Measurements from ENCODE around the gene KRTAP12-2. TPM values are rescaled to one million over a fixed set of nuclear protein-coding genes. Genes with fewer than 3 reads are reported as not detected.
A peak's percentile ranks its signal among the peaks of the same experiment; 100 is the strongest.

The KRTAP12-2 gene
- total RNA-seq, 4 donors from 2014 or later, result 17.5 TPM; not detected in 3

DNA sequence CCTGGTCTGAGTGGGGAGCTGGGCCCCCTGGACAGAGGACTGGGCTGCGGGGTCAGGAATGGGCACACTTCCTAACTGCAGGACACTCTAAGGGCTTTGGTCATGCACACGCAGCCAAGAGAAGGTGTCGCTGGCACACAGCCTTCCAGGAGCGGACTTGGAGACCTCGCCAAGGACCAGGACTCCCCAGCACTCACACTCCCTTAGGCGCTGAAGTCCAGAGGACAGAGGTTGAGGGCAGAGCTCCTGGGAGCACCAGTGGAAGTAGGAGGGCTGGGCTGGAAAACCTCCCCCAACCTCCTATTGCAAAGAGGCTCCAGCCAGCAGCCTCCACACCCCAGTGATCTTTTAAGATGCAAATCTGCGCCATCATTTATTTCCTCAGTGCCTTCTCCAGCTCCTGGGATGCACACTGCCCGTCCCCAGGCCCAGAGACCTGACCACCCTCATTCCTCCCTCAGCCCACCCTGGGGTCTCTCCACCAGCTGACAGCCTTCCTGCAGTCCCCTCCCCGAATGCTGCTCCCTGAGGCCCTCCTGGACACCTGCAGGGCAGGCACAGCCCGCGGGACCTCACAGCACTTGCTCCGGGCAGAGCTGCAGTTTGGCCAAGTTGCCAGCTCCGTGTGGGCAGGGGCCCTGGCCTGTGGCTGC is 41.6 kb upstream of the KRTAP12-2 start:
- intact Hi-C loops (cut with DNase I; ENCODE audit: low total_unique reads), result no loop called here

GRCh38 chr21:44706706-44707581 is 40.2 kb upstream of the KRTAP12-2 start:
- peak in 1 of 2 donors; percentile 79 for DNase-seq (ENCODE audit: low spot score in 2 of 2)
- WGBS, 2 donors, result 33 to 39% methylated on average over 35 to 43 of the region's 46 CpGs
- no peak for TF ChIP-seq POLR2A (IDR thresholded peaks at IDR 0.05)
- no peak for TF ChIP-seq CTCF (IDR thresholded peaks at IDR 0.05)
- intact Hi-C loops (cut with DNase I; ENCODE audit: low total_unique reads), result no loop called here
- H3K4me3 ChIP-seq (ENCODE audit: low read depth, poor library complexity, severe bottlenecking), result no peak overlapping the region

More for the DNA sequence above, 41.6 kb upstream of the KRTAP12-2 start:
- peak in 1 of 2 donors; percentile 48 for DNase-seq (ENCODE audit: low spot score in 2 of 2)
- WGBS, 2 donors, result 8 to 25% methylated on average over 13 of the region's 13 CpGs
- H3K4me3 ChIP-seq (ENCODE audit: low read depth, poor library complexity, severe bottlenecking), result no peak overlapping the region
- TF ChIP-seq CTCF (IDR thresholded peaks at IDR 0.05) (no peak), POLR2A (IDR thresholded peaks at IDR 0.05) (no peak)

DNA sequence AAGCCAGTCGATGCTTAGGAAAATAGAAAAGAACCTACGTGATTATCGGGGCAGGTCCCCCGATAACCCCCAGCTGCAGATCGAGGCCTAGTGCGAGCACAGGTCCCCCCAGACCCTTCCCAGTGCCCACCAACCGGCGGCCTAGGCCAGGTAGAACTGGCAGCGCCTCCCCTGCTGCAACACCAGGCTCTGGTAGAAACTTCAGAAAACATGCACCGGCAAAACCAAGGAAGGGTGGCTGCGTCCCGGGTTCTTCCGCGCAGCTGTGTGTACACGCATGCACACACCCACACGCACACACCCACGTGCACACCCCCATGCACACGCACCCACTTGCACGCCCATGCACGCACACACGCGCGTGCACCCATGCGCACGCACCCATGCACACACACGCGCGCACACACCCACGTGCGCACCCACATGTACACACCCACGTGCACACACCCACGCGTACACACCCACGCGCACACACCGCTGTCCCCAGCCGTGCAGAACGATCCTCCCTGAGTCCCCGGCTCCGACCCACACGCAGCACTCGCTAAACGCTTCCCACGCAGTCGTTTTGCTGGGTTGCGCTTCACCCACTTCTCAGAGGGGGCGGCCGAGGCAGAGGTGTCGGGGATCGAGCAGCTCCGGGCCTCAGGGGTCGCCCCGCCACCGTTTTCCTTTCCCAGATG is 39.4 kb upstream of the KRTAP12-2 start:
- intact Hi-C loops (cut with DNase I; ENCODE audit: low total_unique reads), result no loop called here
- TF ChIP-seq POLR2A (IDR thresholded peaks at IDR 0.05) (no peak), CTCF (IDR thresholded peaks at IDR 0.05) (no peak)
- no peak overlapping the region for H3K4me3 ChIP-seq (ENCODE audit: low read depth, poor library complexity, severe bottlenecking)
- DNase-seq (ENCODE audit: low spot score in 2 of 2), result peak in 1 of 2 donors; percentile 49
- 41 to 50% methylated on average over 42 to 54 of the region's 54 CpGs for WGBS, 2 donors

DNA sequence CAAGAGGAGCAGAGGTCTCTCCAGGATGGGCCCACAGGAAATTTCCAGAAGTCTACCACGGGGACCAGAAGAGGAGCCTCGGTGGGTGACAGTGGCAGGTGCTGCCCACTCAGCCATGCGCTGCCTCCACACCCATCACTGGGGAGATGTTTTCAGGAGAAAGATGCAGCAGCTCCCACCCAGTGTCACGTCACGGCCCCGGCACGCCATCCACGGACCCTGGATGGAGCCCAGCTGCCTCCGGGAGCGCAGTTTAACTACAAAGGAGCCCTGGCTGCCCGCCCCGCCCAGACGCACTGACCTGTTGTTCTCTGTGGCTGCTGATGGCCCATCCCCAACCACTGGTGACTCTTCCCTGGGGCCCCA is 37.9 kb upstream of the KRTAP12-2 start:
- no peak overlapping the region for H3K4me3 ChIP-seq (ENCODE audit: low read depth, poor library complexity, severe bottlenecking)
- no peak for TF ChIP-seq CTCF (IDR thresholded peaks at IDR 0.05)
- TF ChIP-seq POLR2A (IDR thresholded peaks at IDR 0.05), result no peak
- DNase-seq (ENCODE audit: low spot score in 2 of 2), result peak; percentile 6 to 39
- intact Hi-C loops (cut with DNase I; ENCODE audit: low total_unique reads), result no loop called here
- 53 to 56% methylated on average over 8 to 13 of the region's 13 CpGs for WGBS, 2 donors

DNA sequence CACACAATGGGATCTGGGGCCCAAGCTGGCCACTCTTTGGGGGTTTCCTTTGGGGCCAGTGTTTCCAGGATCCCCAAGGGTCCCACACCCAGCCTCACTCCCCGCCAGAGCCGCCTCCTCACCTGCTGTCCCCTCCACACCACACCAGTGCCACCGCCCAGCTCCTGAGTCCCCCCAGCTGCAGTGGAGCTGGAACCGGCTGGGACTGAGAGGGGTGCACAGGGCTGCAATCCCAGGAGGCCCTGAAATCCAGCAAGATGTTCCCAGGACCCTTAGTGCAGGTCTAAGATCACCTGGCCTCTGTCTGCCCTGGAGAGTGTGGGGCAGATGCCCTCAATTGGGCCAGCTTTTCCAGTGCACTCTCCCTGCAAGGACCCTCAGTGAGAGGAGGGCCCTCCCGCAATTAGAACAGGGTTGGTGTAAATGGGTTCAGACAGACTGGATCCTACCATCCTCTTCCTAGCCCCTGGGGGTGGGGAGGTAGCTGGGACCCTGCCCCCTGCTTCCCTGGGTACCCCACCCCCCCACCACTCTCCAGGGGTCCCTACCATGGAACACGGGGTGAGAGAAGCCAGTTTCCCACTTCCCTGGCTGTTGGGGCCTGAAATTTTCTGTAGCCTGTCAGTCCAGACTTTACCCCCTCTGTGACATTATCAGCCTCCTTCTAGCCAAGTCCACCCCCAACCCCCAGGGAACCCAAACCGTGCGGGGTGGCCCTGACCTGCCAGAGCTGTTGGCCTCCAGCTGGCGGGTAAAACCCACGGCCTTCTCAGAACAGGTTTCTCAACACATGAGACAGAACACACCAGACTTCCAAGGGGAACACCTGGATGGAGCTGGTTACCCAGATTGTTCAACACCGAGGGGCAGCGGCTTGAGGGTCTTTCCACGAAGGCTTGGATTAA is 37.3 kb upstream of the KRTAP12-2 start:
- WGBS, 2 donors, result 39 to 49% methylated on average over 11 to 13 of the region's 13 CpGs
- peak in 1 of 2 donors; percentile 83 for DNase-seq (ENCODE audit: low spot score in 2 of 2)
- intact Hi-C loops (cut with DNase I; ENCODE audit: low total_unique reads), result no loop called here
- no peak for TF ChIP-seq CTCF (IDR thresholded peaks at IDR 0.05)
- no peak for TF ChIP-seq POLR2A (IDR thresholded peaks at IDR 0.05)
- H3K4me3 ChIP-seq (ENCODE audit: low read depth, poor library complexity, severe bottlenecking), result no peak overlapping the region

All from lower leg skin (tissue), 4 donors.